PC-3 (cell line): ENCODE results near the gene GALNTL6.

Experiments
- EZH2 ChIP-seq: fragments of 300-600 bp; sonication (generic); IDR thresholded peaks from one replicate; pipeline ENCODE4 v1.6.1; 2017; ENCODE audit warnings: antibody characterized with exemption, mild to moderate bottlenecking, low read length; ENCODE audit not compliant: unreplicated experiment
- EZH2phosphoT487 ChIP-seq: fragments of 300-600 bp; sonication (generic); IDR thresholded peaks from 2 replicates; pipeline ENCODE4 v1.6.1; 2018; ENCODE audit warnings: mild to moderate bottlenecking, antibody characterized with exemption, low read length, borderline replicate concordance
- TF ChIP-seq, protein P1 (sequence below): fragments of 300-600 bp; sonication (generic); conservative IDR thresholded peaks from 2 replicates; pipeline ENCODE4 v1.5.1; 2017; ENCODE audit warnings: antibody characterized with exemption, low read depth, mild to moderate bottlenecking, low read length

DNA sequence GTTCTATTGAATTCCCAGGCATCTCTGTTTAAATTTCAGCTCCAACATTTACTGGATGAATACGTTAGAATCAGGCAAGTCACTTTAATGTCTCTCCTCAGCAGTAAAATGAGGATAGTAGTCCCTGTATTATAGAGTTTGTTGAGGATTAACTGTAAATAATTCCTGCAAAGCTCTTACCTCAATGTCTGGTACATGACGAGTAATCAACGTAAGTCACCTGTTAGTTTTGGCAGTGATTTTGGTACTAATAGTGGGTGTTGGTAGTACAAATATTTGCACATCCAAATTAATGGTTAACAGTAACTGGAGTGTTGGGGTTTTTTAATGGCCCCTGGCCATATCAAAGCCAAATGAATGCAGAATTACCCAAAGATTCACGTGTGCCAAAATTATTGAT is 1165.6 kb downstream of the GALNTL6 start:
- TF ChIP-seq, protein P1, sequence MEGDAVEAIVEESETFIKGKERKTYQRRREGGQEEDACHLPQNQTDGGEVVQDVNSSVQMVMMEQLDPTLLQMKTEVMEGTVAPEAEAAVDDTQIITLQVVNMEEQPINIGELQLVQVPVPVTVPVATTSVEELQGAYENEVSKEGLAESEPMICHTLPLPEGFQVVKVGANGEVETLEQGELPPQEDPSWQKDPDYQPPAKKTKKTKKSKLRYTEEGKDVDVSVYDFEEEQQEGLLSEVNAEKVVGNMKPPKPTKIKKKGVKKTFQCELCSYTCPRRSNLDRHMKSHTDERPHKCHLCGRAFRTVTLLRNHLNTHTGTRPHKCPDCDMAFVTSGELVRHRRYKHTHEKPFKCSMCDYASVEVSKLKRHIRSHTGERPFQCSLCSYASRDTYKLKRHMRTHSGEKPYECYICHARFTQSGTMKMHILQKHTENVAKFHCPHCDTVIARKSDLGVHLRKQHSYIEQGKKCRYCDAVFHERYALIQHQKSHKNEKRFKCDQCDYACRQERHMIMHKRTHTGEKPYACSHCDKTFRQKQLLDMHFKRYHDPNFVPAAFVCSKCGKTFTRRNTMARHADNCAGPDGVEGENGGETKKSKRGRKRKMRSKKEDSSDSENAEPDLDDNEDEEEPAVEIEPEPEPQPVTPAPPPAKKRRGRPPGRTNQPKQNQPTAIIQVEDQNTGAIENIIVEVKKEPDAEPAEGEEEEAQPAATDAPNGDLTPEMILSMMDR, result no peak
- TF ChIP-seq EZH2 (no peak), EZH2phosphoT487 (no peak)
